ENCODE results near the gene PSEN1. TPM values are rescaled to one million over a fixed set of nuclear protein-coding genes. Genes with fewer than 3 reads are reported as not detected.

The PSEN1 gene
- total and polyA plus RNA-seq, 12 donors, result 13.2 to 33.7 (median 24.1) TPM

DNA sequence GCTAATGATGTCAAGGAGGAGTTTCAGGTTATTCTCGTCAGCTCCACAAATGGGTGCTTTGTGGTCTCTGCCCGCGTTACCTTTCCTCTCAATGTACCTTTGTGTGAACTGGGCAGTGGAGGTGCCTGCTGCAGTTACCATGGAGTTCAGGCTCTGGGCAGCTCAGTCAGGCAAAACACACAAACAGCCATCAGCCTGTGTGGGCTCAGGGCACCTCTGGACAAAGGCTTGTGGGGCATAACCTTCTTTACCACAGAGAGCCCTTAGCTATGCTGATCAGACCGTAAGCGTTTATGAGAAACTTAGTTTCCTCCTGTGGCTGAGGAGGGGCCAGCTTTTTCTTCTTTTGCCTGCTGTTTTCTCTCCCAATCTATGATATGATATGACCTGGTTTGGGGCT, 84.3 kb downstream of the PSEN1 start:
- Histone ChIP-seq H3K27ac (no peak overlapping the region), H3K27me3 (no peaks in the 10 kb centered on the region), H3K9me3 (no peaks in the 10 kb centered on the region), H3K36me3 (peaks cover 0 to 85% (median 13%) of the 10 kb centered on the region in 9 donors), H3K4me3 (no peak overlapping the region), H3K4me1 (peaks cover 0 to 15% (median 0%) of the 10 kb centered on the region in 9 donors)
- ATAC-seq, result peak in 1 of 8 donors; percentile 23
- TF ChIP-seq CTCF (IDR thresholded peaks at IDR 0.05), result no peak
- 94 to 95% methylated on average over 5 of the region's 5 CpGs for WGBS, 2 donors
- intact Hi-C loops (cut with DNase I), result no loop called here
- no peak for DNase-seq

DNA sequence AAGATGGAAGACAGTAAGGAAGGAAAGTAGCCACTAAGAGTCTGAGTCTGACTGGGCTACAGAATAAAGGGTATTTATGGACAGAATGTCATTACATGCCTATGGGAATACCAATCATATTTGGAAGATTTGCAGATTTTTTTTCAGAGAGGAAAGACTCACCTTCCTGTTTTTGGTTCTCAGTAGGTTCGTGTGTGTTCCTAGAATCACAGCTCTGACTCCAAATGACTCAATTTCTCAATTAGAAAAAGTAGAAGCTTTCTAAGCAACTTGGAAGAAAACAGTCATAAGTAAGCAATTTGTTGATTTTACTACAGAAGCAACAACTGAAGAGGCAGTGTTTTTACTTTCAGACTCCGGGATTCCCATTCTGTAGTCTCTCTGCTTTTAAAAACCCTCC, 85.6 kb downstream of the PSEN1 start:
- ATAC-seq, result no peak
- H3K36me3 ChIP-seq, result peaks cover 0 to 84% (median 13%) of the 10 kb centered on the region in 9 donors
- 82 to 89% methylated on average over 2 of the region's 2 CpGs for WGBS, 2 donors

GRCh38 chr14:73223049-73223448, 86.7 kb downstream of the PSEN1 start:
- Histone ChIP-seq H3K4me1 (peaks cover under 1 to 22% (median 4%) of the 10 kb centered on the region in 9 donors), H3K27ac (peak overlapping the region in 1 of 10 donors; percentile 15), H3K4me3 (no peak overlapping the region), H3K36me3 (peaks cover 0 to 73% (median 10%) of the 10 kb centered on the region in 9 donors), H3K27me3 (no peaks in the 10 kb centered on the region), H3K9me3 (no peaks in the 10 kb centered on the region)
- peak in 1 of 9 donors; percentile 8 for TF ChIP-seq CTCF (IDR thresholded peaks at IDR 0.05)
- WGBS, 2 donors, result 56 to 58% methylated on average over 5 of the region's 5 CpGs
- DNase-seq (no peak), ATAC-seq (peak in 4 of 8 donors; percentile 17 to 78 (median 40))
- intact Hi-C loops (cut with DNase I), result no loop called here

More for the DNA sequence above, 85.6 kb downstream of the PSEN1 start:
- intact Hi-C loops (cut with DNase I), result no loop called here
- no peak for DNase-seq
- no peak for TF ChIP-seq CTCF (IDR thresholded peaks at IDR 0.05)
- Histone ChIP-seq H3K27ac (no peak overlapping the region), H3K4me1 (peaks cover 0 to 15% (median 0%) of the 10 kb centered on the region in 9 donors), H3K9me3 (no peaks in the 10 kb centered on the region), H3K27me3 (no peaks in the 10 kb centered on the region), H3K4me3 (no peak overlapping the region)

DNA sequence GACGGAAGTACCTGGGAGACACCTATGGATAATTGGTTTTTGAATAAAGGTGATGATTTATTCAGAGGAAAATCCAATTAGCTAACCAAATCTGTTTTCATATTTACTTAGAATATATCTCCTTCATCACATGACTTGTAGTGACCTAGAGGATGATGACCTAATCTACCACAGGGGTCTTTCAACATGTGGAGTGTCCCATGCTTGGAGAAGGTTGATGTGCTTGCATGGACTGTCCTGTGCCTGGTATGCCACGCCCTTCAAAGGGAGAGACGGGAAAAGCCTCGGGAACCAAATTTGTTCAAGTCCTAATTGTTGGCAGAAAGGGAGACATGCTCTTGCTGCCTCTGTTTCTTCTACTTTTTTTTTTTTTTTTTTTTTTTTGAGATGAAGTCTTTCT, 89.2 kb downstream of the PSEN1 start:
- ATAC-seq, result no peak
- no peak for TF ChIP-seq CTCF (IDR thresholded peaks at IDR 0.05)
- WGBS, 2 donors, result 90 to 93% methylated on average over 4 of the region's 4 CpGs
- intact Hi-C loops (cut with DNase I), result no loop called here
- peaks cover 7 to 33% (median 14%) of the 10 kb centered on the region in 9 donors for H3K4me1 ChIP-seq
- H3K9me3 ChIP-seq, result no peaks in the 10 kb centered on the region
- no peak overlapping the region for H3K27ac ChIP-seq
- no peak overlapping the region for H3K4me3 ChIP-seq
- peaks cover 0 to 49% (median 0%) of the 10 kb centered on the region in 9 donors for H3K36me3 ChIP-seq
- DNase-seq, result no peak
- no peaks in the 10 kb centered on the region for H3K27me3 ChIP-seq
